Gastrocnemius medialis (tissue), 4 donors: Measurements from ENCODE around the gene HEPHL1. TPM values are rescaled to one million over a fixed set of nuclear protein-coding genes. Genes with fewer than 3 reads are reported as not detected.
"Not testable (repeated sequence)": the region's sequence is repeated elsewhere in the genome, so short reads cannot be mapped to it uniquely, and the experiment has no call there.

Source experiments
- ATAC-seq, 2 donors: fragments of 150-250 bp; one replicate each; pipeline ENCODE4 v1.9.1; 2016
- DNase-seq, 2 donors: peaks; one replicate each; pipeline ENCODE4 v3.0.0-alpha.2; 2019
- H3K27ac ChIP-seq, 4 donors: fragments of 200-600 bp; sonication (generic); 1 replicate in 1 of 4; 2 replicates in 3 of 4; pipeline ENCODE4 v1.5.1; 2016 to 2018; ENCODE audit warnings: mild to moderate bottlenecking in 2 of 4, moderate library complexity in 1 of 4
- H3K27me3 ChIP-seq, 3 donors: fragments of 200-600 bp; sonication (generic) in 2 of 3; 1 replicate in 1 of 3; 2 replicates in 2 of 3; pipeline versions ENCODE4 v1.5.1 to v1.6.0; 2016 to 2019; ENCODE audit warnings: mild to moderate bottlenecking in 1 of 3, moderate library complexity in 1 of 3
- H3K36me3 ChIP-seq, 2 donors: fragments of 200-600 bp; sonication (generic) in 1 of 2; one replicate each; pipeline ENCODE4 v1.5.1; 2017 to 2018
- H3K4me1 ChIP-seq, 2 donors: fragments of 200-600 bp; sonication (generic) in 1 of 2; one replicate each; pipeline ENCODE4 v1.5.1; 2016 to 2017; ENCODE audit warnings: mild to moderate bottlenecking in 2 of 2
- H3K4me3 ChIP-seq, 4 donors: fragments of 200-600 bp; sonication (generic) in 3 of 4; 1 replicate in 1 of 4; 2 replicates in 3 of 4; pipeline ENCODE4 v1.5.1; 2016 to 2019; ENCODE audit warnings: mild to moderate bottlenecking in 2 of 4
- H3K9me3 ChIP-seq, 3 donors: fragments of 200-600 bp; sonication (generic) in 2 of 3; 1 replicate in 1 of 3; 2 replicates in 2 of 3; pipeline ENCODE4 v1.5.1; 2016 to 2019
- POLR2A ChIP-seq, 2 donors: fragments of 450-650 bp; IDR thresholded peaks; one replicate each; pipeline ENCODE4 v1.6.1; 2017; ENCODE audit warnings: antibody characterized with exemption in 2 of 2, mild to moderate bottlenecking in 2 of 2, moderate library complexity in 2 of 2
- in situ Hi-C, 4 donors: fragments of 200-750 bp; cut with MboI; loops; one replicate each; pipeline versions ENCODE4 v1.15.0 to v1.8.0; 2017; ENCODE audit warnings: low sequenced_read_pairs in 4 of 4
- intact Hi-C: fragments of 100-400 bp; cut with DNase I; formaldehyde crosslinking; loops from one replicate; pipeline ENCODE4 v1.15.1; 2023; ENCODE audit warnings: low total_unique reads
- total RNA-seq, 4 donors: library from RNA; depleted of rRNA; stranded (reverse); fragments of >200 nt; gene quantifications; one replicate each; pipeline versions ENCODE4 v1.1.0 to v1.2.3, GENCODE V29; 2016
- TF ChIP-seq, protein P1 (sequence below), 5 experiments: fragments of 450-650 bp in 3 of 5; fragments of 200-600 bp in 2 of 5; sonication (generic) in 2 of 5; IDR thresholded peaks in 4 of 5; conservative IDR thresholded peaks in 1 of 5; 1 replicate in 4 of 5; 2 replicates in 1 of 5; pipeline ENCODE4 v1.5.1; 2016 to 2019; ENCODE audit warnings: antibody characterized with exemption in 5 of 5, mild to moderate bottlenecking in 3 of 5, moderate library complexity in 3 of 5

Gene HEPHL1
- not detected for total RNA-seq

DNA sequence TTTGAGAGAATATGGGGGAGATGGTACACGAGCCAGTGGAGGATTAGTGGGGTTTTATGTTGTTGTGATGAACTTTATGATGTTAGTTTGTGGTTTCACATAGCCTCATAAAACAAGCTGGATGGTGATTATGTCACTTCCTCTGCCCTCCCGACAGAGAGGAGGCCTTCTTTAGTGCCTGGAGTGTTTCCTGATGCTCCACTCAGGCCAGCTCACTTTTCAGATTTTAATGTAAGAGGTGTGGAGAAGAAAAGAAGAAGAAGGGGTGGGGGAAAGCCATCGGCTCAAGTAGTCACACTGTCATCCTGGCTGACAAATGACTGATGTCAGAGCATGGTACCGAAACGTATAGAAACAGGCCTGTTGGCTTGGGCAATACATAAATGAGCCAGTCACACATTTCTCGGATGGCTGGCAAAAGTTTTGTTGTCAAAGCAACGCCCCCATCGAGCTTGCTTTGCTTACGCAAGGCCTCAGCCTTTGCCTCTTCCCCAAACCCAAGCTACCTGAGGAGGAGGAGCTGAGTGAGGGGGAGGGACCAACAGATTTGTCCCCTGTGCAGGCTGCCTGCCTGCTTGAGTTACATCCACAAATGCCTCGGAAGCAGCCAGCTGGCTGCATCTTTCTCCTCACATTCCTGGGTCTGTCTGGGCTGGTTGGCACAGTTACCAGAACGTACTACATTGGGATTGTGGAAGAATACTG, at the start of gene HEPHL1:
Gene HEPHL1 (plus strand): TSS at position 578 of the 705 bp plus-strand sequence. CDS start 15 bp downstream, at position 593.
- no peak for TF ChIP-seq POLR2A (IDR thresholded peaks at IDR 0.05)
- TF ChIP-seq, protein P1, sequence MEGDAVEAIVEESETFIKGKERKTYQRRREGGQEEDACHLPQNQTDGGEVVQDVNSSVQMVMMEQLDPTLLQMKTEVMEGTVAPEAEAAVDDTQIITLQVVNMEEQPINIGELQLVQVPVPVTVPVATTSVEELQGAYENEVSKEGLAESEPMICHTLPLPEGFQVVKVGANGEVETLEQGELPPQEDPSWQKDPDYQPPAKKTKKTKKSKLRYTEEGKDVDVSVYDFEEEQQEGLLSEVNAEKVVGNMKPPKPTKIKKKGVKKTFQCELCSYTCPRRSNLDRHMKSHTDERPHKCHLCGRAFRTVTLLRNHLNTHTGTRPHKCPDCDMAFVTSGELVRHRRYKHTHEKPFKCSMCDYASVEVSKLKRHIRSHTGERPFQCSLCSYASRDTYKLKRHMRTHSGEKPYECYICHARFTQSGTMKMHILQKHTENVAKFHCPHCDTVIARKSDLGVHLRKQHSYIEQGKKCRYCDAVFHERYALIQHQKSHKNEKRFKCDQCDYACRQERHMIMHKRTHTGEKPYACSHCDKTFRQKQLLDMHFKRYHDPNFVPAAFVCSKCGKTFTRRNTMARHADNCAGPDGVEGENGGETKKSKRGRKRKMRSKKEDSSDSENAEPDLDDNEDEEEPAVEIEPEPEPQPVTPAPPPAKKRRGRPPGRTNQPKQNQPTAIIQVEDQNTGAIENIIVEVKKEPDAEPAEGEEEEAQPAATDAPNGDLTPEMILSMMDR (IDR thresholded peaks at IDR 0.05 in 4 of 5, conservative IDR thresholded peaks at IDR 0.05 in 1 of 5) = no peak
- no peaks in the 10 kb centered on the region for H3K27me3 ChIP-seq
- H3K9me3 ChIP-seq = no peaks in the 10 kb centered on the region
- no peaks in the 10 kb centered on the region for H3K36me3 ChIP-seq
- intact Hi-C loops (no loop called here), in situ Hi-C loops (no loop called here)
- H3K4me1 ChIP-seq = no peaks in the 10 kb centered on the region
- ATAC-seq (no peak), DNase-seq (no peak)
- no peak within 1 kb of the TSS for H3K27ac ChIP-seq
- H3K4me3 ChIP-seq = no peak within 1 kb of the TSS

GRCh38 chr11:93972790-93973189, 48.4 kb upstream of the HEPHL1 start:
- in situ Hi-C loops (no loop called here), intact Hi-C loops (no loop called here)
- Histone ChIP-seq H3K36me3 (no peaks in the 10 kb centered on the region), H3K9me3 (no peaks in the 10 kb centered on the region), H3K27ac (no peak overlapping the region), H3K27me3 (no peaks in the 10 kb centered on the region), H3K4me1 (no peaks in the 10 kb centered on the region), H3K4me3 (no peak overlapping the region)
- DNase-seq = no peak
- no peak for ATAC-seq
- no peak for TF ChIP-seq POLR2A (IDR thresholded peaks at IDR 0.05)

- H3K27ac ChIP-seq, in situ Hi-C loops: not testable (repeated sequence)
Observed at GRCh38 chr11:93973322-93974051, 47.7 kb upstream of the HEPHL1 start.

GRCh38 chr11:93974759-93975158, 46.4 kb upstream of the HEPHL1 start:
- Histone ChIP-seq H3K9me3 (no peaks in the 10 kb centered on the region), H3K27me3 (no peaks in the 10 kb centered on the region), H3K27ac (no peak overlapping the region), H3K4me3 (no peak overlapping the region), H3K36me3 (no peaks in the 10 kb centered on the region), H3K4me1 (no peaks in the 10 kb centered on the region)
- in situ Hi-C loops (no loop called here), intact Hi-C loops (no loop called here)
- TF ChIP-seq, protein P1 (IDR thresholded peaks at IDR 0.05 in 4 of 5, conservative IDR thresholded peaks at IDR 0.05 in 1 of 5) = no peak
- TF ChIP-seq POLR2A (IDR thresholded peaks at IDR 0.05) = no peak
- DNase-seq = no peak
- no peak for ATAC-seq

More at GRCh38 chr11:93973322-93974051, 47.7 kb upstream of the HEPHL1 start:
- H3K9me3 ChIP-seq, ATAC-seq, H3K27me3 ChIP-seq, H3K36me3 ChIP-seq, H3K4me1 ChIP-seq, H3K4me3 ChIP-seq, intact Hi-C loops, DNase-seq: not testable (repeated sequence)

- H3K27ac ChIP-seq, H3K4me3 ChIP-seq, H3K4me1 ChIP-seq, in situ Hi-C loops, DNase-seq, H3K36me3 ChIP-seq, H3K9me3 ChIP-seq, ATAC-seq, intact Hi-C loops, H3K27me3 ChIP-seq: not testable (repeated sequence)
Observed at GRCh38 chr11:93976577-93977254, 44.4 kb upstream of the HEPHL1 start.
